SK-N-SH (cell line): ENCODE data around the gene IL15RA. TPM values are rescaled to one million over a fixed set of nuclear protein-coding genes. Genes with fewer than 3 reads are reported as not detected.

ENCODE experiments used
- CTCF ChIA-PET: fragments of 300-600, 350-600 bp; formaldehyde crosslinking; extraction: SDS; loops from one replicate; lab custom pipeline; 2021; lab: Yijun Ruan, JAX
- POLR2A ChIA-PET: fragments of 350-600 bp; sonication (Branson Sonifier 250); formaldehyde crosslinking; extraction: SDS; loops from one replicate; lab custom pipeline; 2020; ENCODE audit warnings: antibody characterized with exemption, inconsistent platforms; lab: Yijun Ruan, JAX
- DNase-seq: peaks from one replicate; pipeline ENCODE4 v3.0.0; 2012
- H2AFZ ChIP-seq: fragments of 200-600 bp; sonication (generic); 2 replicates; pipeline ENCODE4 v1.8.1; 2016; ENCODE audit warnings: antibody characterized with exemption, mild to moderate bottlenecking, low read depth
- H3F3A ChIP-seq: fragments of 200-600 bp; sonication (generic); replicated peaks from 2 replicates; pipeline ENCODE3; 2016; ENCODE audit warnings: antibody characterized with exemption, mild to moderate bottlenecking; ENCODE audit not compliant: insufficient read depth
- H3K27ac ChIP-seq, 2 experiments: fragments of 200-500 bp in 1 of 2; fragments of 200-600 bp in 1 of 2; sonication (Bioruptor generic) in 1 of 2; sonication (generic), shearing (Covaris generic) in 1 of 2; 2 replicates each; pipeline versions ENCODE4 v1.5.1 to v1.6.1; 2014 to 2016; ENCODE audit warnings: low read depth in 2 of 2, inconsistent platforms in 1 of 2, low read length in 1 of 2, mild to moderate bottlenecking in 1 of 2, mixed read lengths in 1 of 2
- H3K27me3 ChIP-seq: fragments of 200-600 bp; sonication (generic), shearing (Covaris generic); 2 replicates; pipeline ENCODE4 v1.6.1; 2016; ENCODE audit warnings: mixed run types; ENCODE audit not compliant: insufficient read depth
- H3K36me3 ChIP-seq, 2 experiments: fragments of 200-500 bp in 1 of 2; fragments of 200-600 bp in 1 of 2; sonication (Bioruptor generic) in 1 of 2; sonication (generic) in 1 of 2; replicated peaks in 1 of 2; 2 replicates each; pipeline versions ENCODE3 to v1.5.1; 2014 to 2016; ENCODE audit warnings: low read length in 1 of 2, mild to moderate bottlenecking in 1 of 2; ENCODE audit not compliant: insufficient read depth in 2 of 2, control insufficient read depth in 1 of 2
- H3K4me1 ChIP-seq, 2 experiments: fragments of 200-500 bp in 1 of 2; fragments of 200-600 bp in 1 of 2; sonication (Bioruptor generic) in 1 of 2; sonication (generic), shearing (Covaris generic) in 1 of 2; 2 replicates each; pipeline versions ENCODE4 v1.5.1 to v1.6.1; 2014 to 2016; ENCODE audit warnings: low read depth in 1 of 2, low read length in 1 of 2, mixed run types in 1 of 2; ENCODE audit not compliant: insufficient read depth in 2 of 2, control insufficient read depth in 1 of 2
- H3K4me2 ChIP-seq: fragments of 200-600 bp; sonication (generic), shearing (Covaris generic); 2 replicates; pipeline ENCODE4 v1.6.1; 2017; ENCODE audit warnings: mixed run types
- H3K4me3 ChIP-seq, 2 experiments: fragments of 200-500 bp in 1 of 2; fragments of 200-600 bp in 1 of 2; sonication (Bioruptor generic) in 1 of 2; sonication (generic), shearing (Covaris generic) in 1 of 2; 2 replicates each; pipeline versions ENCODE4 v1.5.1 to v1.8.1; 2014 to 2016; ENCODE audit warnings: low read depth in 2 of 2, inconsistent platforms in 1 of 2, low read length in 1 of 2, mild to moderate bottlenecking in 1 of 2, mixed read lengths in 1 of 2, moderate library complexity in 1 of 2
- H3K79me2 ChIP-seq: fragments of 200-600 bp; sonication (generic); 2 replicates; pipeline ENCODE4 v1.8.1; 2017; ENCODE audit warnings: mild to moderate bottlenecking; ENCODE audit not compliant: insufficient read depth
- H3K9ac ChIP-seq: fragments of 200-600 bp; sonication (generic); 2 replicates; pipeline ENCODE4 v1.6.1; 2017; ENCODE audit warnings: mixed run types
- H3K9me2 ChIP-seq: fragments of 200-600 bp; sonication (generic); 2 replicates; pipeline ENCODE4 v1.6.1; 2017; ENCODE audit warnings: mixed run types
- H3K9me3 ChIP-seq: fragments of 200-600 bp; sonication (generic); 2 replicates; pipeline ENCODE4 v1.6.1; 2017; ENCODE audit warnings: mixed run types, mild to moderate bottlenecking, moderate library complexity
- H4K20me1 ChIP-seq: fragments of 200-600 bp; sonication (generic); 2 replicates; pipeline ENCODE4 v1.6.1; 2017; ENCODE audit warnings: mild to moderate bottlenecking, mixed run types; ENCODE audit not compliant: insufficient read depth
- CHD2 ChIP-seq: fragments of 150-350 bp; IDR thresholded peaks from 2 replicates; pipeline ENCODE4 v1.6.1; 2018; ENCODE audit warnings: low read length; ENCODE audit not compliant: partially characterized antibody
- ELF1 ChIP-seq: IDR thresholded peaks from 2 replicates; pipeline ENCODE4 v1.4.0; 2012
- FOSL2 ChIP-seq: IDR thresholded peaks from 2 replicates; pipeline ENCODE4 v1.4.0; 2012; ENCODE audit warnings: low read depth, mild to moderate bottlenecking, moderate library complexity, borderline replicate concordance
- FOXM1 ChIP-seq: IDR thresholded peaks from 2 replicates; pipeline ENCODE4 v1.4.0; 2012; ENCODE audit warnings: low read depth, mild to moderate bottlenecking
- JUND ChIP-seq: IDR thresholded peaks from 2 replicates; pipeline ENCODE4 v1.4.0; 2012
- MXI1 ChIP-seq: IDR thresholded peaks from 2 replicates; pipeline ENCODE4 v1.6.1; 2012; ENCODE audit warnings: mild to moderate bottlenecking, low read depth, low read length, improper control_type of control experiment
- NFIC ChIP-seq: IDR thresholded peaks from 2 replicates; pipeline ENCODE4 v1.4.0; 2012; ENCODE audit warnings: borderline replicate concordance
- POLR2AphosphoS5 ChIP-seq: IDR thresholded peaks from 2 replicates; pipeline ENCODE4 v1.6.1; 2012; ENCODE audit warnings: low read depth, low read length
- RAD21 ChIP-seq: IDR thresholded peaks from 2 replicates; pipeline ENCODE4 v1.6.1; 2012; ENCODE audit warnings: mild to moderate bottlenecking, low read length
- RXRA ChIP-seq: IDR thresholded peaks from 2 replicates; pipeline ENCODE4 v1.4.0; 2012; ENCODE audit warnings: low read depth, mild to moderate bottlenecking, borderline replicate concordance
- SIN3A ChIP-seq: IDR thresholded peaks from 2 replicates; pipeline ENCODE4 v1.6.1; 2012; ENCODE audit warnings: low read depth, mild to moderate bottlenecking, low read length, moderate library complexity, borderline replicate concordance
- WGBS: methylation state at CpG from one replicate; pipeline ENCODE4 v1.1.6; 2017; ENCODE audit warnings: low lambda C conversion rate; 5-methylcytosine and 5-hydroxymethylcytosine counted together
- polyA plus RNA-seq, 3 experiments: library from polyadenylated mRNA; depleted of rRNA; stranded (reverse); fragments of >200 nt; gene quantifications; 2 replicates each; pipeline ENCODE4 v1.2.3, GENCODE V29; 2012
- TF ChIP-seq, protein P1 (sequence below): IDR thresholded peaks from 2 replicates; pipeline ENCODE4 v1.6.1; 2012; ENCODE audit warnings: mild to moderate bottlenecking, low read depth, low read length, moderate library complexity
- TF ChIP-seq, protein P2 (sequence below): IDR thresholded peaks from 2 replicates; pipeline ENCODE4 v1.4.0; 2012; ENCODE audit warnings: low read depth, borderline replicate concordance
- TF ChIP-seq, protein P3 (sequence below): IDR thresholded peaks from 2 replicates; pipeline ENCODE4 v1.4.0; 2012; ENCODE audit warnings: low read depth, borderline replicate concordance
- TF ChIP-seq, protein P4 (sequence below): IDR thresholded peaks from 2 replicates; pipeline ENCODE4 v1.4.0; 2012; ENCODE audit warnings: low read depth
- TF ChIP-seq, protein P5 (sequence below): fragments of 150-350 bp; IDR thresholded peaks from 2 replicates; pipeline ENCODE4 v1.6.1; 2016; ENCODE audit warnings: mild to moderate bottlenecking, low read depth, low read length

The IL15RA gene
- polyA plus RNA-seq, 1 of the 3 experiments (the other 2 are of a cell fraction), result 2.1 TPM

DNA sequence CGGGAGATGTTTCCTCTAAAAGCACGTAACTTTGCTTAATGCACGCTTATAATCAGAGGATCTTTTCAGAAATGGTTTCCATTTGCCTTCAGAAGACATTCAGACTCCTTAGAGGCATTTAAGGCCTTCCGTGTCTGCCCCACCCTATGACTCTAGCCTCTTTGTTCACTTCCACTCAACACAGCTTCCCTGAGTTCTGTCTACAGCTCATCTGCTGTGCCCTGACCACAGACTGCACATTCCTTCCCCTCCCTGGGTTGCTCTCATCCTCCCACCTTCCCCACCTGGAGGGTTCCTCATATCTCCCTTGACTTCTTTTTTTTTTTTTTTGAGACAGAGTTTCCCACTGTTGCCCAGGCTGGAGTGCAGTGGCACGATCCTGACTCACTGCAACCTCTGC is 70.7 kb downstream of the IL15RA start:
- whole genome bisulfite sequencing, result 96% methylated on average over 5 of the region's 5 CpGs
- Histone ChIP-seq H4K20me1 (0 out of 2 replicates have a peak, but pooled peaks cover 5% of the 10 kb centered on the region), H3K4me3 (no peak overlapping the region), H3K4me2 (no peak overlapping the region), H3K9me2 (no peaks in the 10 kb centered on the region), H3K36me3 (peaks cover 36 to 46% of the 10 kb centered on the region in 2 experiments), H3K4me1 (no peaks in the 10 kb centered on the region), H3K27ac (no peak overlapping the region), H3K79me2 (peaks cover 46% of the 10 kb centered on the region), H3K9me3 (no peaks in the 10 kb centered on the region), H2AFZ (no peak overlapping the region), H3F3A (no peaks in the 10 kb centered on the region), H3K9ac (no peak overlapping the region)
- ChIA-PET POLR2A (no interaction called here), CTCF (no interaction called here)
- DNase-seq, result no peak
- TF ChIP-seq, protein P1, sequence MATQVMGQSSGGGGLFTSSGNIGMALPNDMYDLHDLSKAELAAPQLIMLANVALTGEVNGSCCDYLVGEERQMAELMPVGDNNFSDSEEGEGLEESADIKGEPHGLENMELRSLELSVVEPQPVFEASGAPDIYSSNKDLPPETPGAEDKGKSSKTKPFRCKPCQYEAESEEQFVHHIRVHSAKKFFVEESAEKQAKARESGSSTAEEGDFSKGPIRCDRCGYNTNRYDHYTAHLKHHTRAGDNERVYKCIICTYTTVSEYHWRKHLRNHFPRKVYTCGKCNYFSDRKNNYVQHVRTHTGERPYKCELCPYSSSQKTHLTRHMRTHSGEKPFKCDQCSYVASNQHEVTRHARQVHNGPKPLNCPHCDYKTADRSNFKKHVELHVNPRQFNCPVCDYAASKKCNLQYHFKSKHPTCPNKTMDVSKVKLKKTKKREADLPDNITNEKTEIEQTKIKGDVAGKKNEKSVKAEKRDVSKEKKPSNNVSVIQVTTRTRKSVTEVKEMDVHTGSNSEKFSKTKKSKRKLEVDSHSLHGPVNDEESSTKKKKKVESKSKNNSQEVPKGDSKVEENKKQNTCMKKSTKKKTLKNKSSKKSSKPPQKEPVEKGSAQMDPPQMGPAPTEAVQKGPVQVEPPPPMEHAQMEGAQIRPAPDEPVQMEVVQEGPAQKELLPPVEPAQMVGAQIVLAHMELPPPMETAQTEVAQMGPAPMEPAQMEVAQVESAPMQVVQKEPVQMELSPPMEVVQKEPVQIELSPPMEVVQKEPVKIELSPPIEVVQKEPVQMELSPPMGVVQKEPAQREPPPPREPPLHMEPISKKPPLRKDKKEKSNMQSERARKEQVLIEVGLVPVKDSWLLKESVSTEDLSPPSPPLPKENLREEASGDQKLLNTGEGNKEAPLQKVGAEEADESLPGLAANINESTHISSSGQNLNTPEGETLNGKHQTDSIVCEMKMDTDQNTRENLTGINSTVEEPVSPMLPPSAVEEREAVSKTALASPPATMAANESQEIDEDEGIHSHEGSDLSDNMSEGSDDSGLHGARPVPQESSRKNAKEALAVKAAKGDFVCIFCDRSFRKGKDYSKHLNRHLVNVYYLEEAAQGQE, result no peak
- TF ChIP-seq POLR2AphosphoS5 (no peak), MXI1 (no peak), SIN3A (no peak), FOSL2 (no peak), RAD21 (no peak)
- TF ChIP-seq, protein P2, sequence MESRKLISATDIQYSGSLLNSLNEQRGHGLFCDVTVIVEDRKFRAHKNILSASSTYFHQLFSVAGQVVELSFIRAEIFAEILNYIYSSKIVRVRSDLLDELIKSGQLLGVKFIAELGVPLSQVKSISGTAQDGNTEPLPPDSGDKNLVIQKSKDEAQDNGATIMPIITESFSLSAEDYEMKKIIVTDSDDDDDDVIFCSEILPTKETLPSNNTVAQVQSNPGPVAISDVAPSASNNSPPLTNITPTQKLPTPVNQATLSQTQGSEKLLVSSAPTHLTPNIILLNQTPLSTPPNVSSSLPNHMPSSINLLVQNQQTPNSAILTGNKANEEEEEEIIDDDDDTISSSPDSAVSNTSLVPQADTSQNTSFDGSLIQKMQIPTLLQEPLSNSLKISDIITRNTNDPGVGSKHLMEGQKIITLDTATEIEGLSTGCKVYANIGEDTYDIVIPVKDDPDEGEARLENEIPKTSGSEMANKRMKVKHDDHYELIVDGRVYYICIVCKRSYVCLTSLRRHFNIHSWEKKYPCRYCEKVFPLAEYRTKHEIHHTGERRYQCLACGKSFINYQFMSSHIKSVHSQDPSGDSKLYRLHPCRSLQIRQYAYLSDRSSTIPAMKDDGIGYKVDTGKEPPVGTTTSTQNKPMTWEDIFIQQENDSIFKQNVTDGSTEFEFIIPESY, result no peak
- TF ChIP-seq, protein P3, sequence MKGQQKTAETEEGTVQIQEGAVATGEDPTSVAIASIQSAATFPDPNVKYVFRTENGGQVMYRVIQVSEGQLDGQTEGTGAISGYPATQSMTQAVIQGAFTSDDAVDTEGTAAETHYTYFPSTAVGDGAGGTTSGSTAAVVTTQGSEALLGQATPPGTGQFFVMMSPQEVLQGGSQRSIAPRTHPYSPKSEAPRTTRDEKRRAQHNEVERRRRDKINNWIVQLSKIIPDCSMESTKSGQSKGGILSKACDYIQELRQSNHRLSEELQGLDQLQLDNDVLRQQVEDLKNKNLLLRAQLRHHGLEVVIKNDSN, result no peak
- TF ChIP-seq, all 33 proteins: peak for 0
- no peaks in the 10 kb centered on the region for H3K27me3 ChIP-seq

DNA sequence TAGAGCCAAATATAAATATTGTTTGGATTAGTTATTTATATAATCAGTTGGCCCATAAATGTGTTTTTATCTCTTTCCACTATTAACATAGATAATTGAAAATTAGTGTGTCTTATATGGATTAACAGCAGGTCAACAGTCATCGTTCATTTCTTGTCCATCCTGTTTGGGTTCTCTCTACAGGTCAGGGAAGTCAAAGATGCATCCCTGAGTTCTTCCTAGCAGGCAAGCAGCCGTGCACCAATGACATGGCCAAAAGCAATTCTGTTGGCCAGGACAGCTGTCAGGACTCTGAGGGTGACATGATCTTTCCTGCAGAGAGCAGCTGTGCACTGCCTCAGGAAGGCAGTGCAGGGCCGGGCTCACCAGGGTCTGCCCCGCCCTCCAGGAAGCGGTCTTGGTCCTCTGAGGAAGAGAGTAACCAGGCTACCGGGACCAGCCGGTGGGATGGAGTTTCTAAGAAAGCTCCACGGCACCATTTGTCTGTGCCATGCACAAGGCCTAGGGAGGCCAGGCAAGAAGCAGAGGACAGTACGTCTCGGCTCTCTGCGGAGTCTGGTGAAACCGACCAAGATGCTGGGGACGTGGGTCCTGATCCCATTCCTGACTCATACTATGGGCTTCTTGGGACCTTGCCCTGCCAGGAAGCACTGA is 71.4 kb downstream of the IL15RA start:
- Histone ChIP-seq H4K20me1 (0 out of 2 replicates have a peak, but pooled peaks cover 5% of the 10 kb centered on the region), H3K9me3 (no peaks in the 10 kb centered on the region), H3K36me3 (peaks cover 36 to 40% of the 10 kb centered on the region in 2 experiments), H3F3A (no peaks in the 10 kb centered on the region), H3K4me2 (no peak overlapping the region), H3K79me2 (peaks cover 53% of the 10 kb centered on the region), H2AFZ (no peak overlapping the region), H3K4me3 (no peak overlapping the region), H3K9me2 (no peaks in the 10 kb centered on the region), H3K27me3 (no peaks in the 10 kb centered on the region), H3K9ac (no peak overlapping the region), H3K27ac (no peak overlapping the region), H3K4me1 (no peaks in the 10 kb centered on the region)
- 97% methylated on average over 5 of the region's 13 CpGs for WGBS
- DNase-seq, result no peak
- ChIA-PET CTCF (interaction anchor here (1.4 kb wide), 1 partner anchor 17 kb away, joined by 5 read pairs; the partner anchor contains the start of genes ANKRD16 and FBH1), POLR2A (no interaction called here)
- TF ChIP-seq NFIC, result no peak
- TF ChIP-seq FOXM1, result no peak
- TF ChIP-seq CHD2, result no peak
- TF ChIP-seq, protein P4, sequence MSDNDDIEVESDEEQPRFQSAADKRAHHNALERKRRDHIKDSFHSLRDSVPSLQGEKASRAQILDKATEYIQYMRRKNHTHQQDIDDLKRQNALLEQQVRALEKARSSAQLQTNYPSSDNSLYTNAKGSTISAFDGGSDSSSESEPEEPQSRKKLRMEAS, result no peak
- TF ChIP-seq ELF1, result no peak
- no peak for TF ChIP-seq RXRA
- no peak for TF ChIP-seq JUND
- TF ChIP-seq, protein P5, sequence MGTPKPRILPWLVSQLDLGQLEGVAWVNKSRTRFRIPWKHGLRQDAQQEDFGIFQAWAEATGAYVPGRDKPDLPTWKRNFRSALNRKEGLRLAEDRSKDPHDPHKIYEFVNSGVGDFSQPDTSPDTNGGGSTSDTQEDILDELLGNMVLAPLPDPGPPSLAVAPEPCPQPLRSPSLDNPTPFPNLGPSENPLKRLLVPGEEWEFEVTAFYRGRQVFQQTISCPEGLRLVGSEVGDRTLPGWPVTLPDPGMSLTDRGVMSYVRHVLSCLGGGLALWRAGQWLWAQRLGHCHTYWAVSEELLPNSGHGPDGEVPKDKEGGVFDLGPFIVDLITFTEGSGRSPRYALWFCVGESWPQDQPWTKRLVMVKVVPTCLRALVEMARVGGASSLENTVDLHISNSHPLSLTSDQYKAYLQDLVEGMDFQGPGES, result no peak
